ENCODE measurements around the gene ATP7B. TPM values are rescaled to one million over a fixed set of nuclear protein-coding genes. Genes with fewer than 3 reads are reported as not detected.

Gene ATP7B
- 5.3 and 8.9 TPM in 2 replicates for total RNA-seq

GRCh38 chr13:52010890-52011631, at the start of gene ATP7B:
Gene ATP7B, minus strand, starts transcription at chr13:52011450. Its CDS starts 113 bp downstream, at chr13:52011337.

DNA sequence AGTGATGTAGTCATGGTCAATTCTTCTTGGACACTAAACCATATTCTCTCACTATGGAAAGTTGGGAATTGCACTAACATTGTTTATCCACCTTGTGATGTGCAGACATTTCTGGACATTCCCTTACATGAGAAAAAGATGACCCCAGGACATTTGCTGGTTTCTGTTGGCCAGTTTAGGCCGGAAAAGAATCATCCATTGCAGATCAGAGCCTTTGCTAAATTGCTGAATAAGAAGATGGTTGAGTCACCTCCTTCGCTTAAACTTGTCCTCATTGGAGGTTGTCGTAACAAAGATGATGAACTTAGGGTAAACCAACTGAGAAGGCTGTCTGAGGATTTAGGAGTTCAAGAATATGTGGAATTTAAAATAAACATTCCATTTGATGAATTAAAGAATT, 13.2 kb upstream of the ATP7B start, which contains the start of gene UTP14C:
Gene UTP14C, plus strand, starts transcription at position 211 of the 400 bp plus-strand sequence. CDS start 4,114 bp downstream, outside the sequence.

DNA sequence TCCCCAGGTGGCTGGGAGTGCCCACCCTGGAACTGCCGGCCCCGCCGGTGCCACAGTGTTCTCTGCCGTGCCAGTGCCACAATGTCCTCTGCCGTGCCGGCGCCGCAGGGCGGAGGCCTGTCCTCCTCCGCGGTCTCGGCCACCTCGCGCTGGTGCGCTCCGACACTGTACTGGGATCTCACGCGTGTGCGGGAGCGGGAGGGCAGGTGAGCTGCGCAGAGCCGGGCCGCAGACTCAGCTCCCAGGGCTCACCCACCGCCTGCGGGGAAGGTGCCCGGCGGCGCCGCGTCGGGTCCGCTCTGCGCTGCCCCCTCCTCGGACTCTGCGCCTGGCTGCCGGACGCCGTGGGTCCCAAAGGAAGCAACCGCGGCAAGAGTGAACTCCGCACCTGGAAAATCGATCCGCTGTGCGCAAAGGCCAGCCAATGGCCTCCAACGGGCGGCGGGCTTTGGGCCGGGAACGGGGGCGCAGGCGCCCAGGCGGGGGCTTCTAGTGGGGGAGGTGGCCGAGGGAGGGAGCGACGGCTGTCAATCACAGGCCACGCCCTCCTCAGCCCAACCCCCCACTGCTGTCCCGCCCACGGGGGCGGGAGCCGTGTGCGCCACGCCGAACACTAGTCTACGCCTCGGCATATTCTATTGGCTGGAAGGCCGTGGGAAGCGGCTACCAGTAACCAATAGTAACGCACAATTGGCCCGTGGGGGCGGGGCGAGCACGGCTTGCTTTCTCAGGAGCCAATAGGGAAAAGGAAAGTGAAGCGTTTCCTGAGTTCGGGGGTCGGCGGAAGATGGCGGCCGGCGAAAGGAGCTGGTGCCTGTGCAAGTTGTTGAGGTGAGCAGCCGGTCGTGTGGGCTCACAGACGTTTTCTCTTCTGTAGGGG, 622 bp upstream of the ATP7B start, which contains the start of gene ALG11:
Gene ALG11, plus strand, starts transcription at position 767 of the 880 bp plus-strand sequence. Its CDS starts 21 bp downstream, at position 788.

Other genes with a start within 250 kb of the ATP7B start
- 3.0 and 3.3 TPM in 2 replicates for gene DHRS12, start 207.3 kb downstream of the ATP7B start, total RNA-seq
- not detected in 2 replicates for gene TMEM272, start 166.3 kb downstream of the ATP7B start, total RNA-seq
- gene CCDC70, start 149.5 kb downstream of the ATP7B start, total RNA-seq: not detected in 2 replicates
- gene ALG11, start 948 bp upstream of the ATP7B start, total RNA-seq: 35.2 and 57.3 TPM in 2 replicates
- 29.1 and 30.5 TPM in 2 replicates for gene UTP14C, start 13.2 kb upstream of the ATP7B start, total RNA-seq
- gene NEK5, start 117.6 kb upstream of the ATP7B start, total RNA-seq: 0.51 and 0.59 TPM in 2 replicates
- 8.0 and 13.1 TPM in 2 replicates for gene NEK3, start 148.1 kb upstream of the ATP7B start, total RNA-seq